AG09319 (cell line): ENCODE data around the gene TP53I11.

Experiments
- DNase-seq: peaks from one replicate; pipeline ENCODE4 v3.0.0-alpha.2; 2010; ENCODE audit warnings: low read depth; ENCODE audit errors: extremely low read depth
- TF ChIP-seq, protein P1 (sequence below): IDR thresholded peaks from 2 replicates; pipeline ENCODE4 v1.5.1; 2011; ENCODE audit warnings: low read depth, mild to moderate bottlenecking, inconsistent platforms, low read length, moderate library complexity

The TP53I11 gene

DNA sequence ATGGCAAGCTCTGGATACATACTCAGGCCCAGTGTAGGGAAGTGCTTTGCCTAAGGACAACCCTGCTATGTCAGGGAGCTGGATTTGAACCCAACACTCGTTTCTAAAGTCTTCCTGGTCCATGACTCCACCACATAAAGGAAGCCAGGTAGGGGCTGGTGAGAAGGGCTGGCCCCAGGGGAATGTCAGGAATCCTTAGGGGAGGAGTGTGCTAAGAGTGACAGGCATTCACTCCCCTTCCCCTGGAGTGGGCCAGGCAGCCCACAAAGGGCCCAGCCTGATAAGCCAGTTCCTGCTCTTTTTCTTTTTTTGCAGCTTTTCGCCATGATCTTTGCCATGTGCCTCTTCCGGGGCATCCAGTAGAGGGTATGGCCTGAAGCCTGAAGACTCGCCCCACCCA lies 21.9 kb downstream of the TP53I11 start:
- DNase-seq: no peak
- TF ChIP-seq, protein P1, sequence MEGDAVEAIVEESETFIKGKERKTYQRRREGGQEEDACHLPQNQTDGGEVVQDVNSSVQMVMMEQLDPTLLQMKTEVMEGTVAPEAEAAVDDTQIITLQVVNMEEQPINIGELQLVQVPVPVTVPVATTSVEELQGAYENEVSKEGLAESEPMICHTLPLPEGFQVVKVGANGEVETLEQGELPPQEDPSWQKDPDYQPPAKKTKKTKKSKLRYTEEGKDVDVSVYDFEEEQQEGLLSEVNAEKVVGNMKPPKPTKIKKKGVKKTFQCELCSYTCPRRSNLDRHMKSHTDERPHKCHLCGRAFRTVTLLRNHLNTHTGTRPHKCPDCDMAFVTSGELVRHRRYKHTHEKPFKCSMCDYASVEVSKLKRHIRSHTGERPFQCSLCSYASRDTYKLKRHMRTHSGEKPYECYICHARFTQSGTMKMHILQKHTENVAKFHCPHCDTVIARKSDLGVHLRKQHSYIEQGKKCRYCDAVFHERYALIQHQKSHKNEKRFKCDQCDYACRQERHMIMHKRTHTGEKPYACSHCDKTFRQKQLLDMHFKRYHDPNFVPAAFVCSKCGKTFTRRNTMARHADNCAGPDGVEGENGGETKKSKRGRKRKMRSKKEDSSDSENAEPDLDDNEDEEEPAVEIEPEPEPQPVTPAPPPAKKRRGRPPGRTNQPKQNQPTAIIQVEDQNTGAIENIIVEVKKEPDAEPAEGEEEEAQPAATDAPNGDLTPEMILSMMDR: no peak

- TF ChIP-seq, protein P1: no peak
- no peak for DNase-seq
Measured at GRCh38 chr11:44928144-44928543, 22.5 kb downstream of the TP53I11 start.

DNA sequence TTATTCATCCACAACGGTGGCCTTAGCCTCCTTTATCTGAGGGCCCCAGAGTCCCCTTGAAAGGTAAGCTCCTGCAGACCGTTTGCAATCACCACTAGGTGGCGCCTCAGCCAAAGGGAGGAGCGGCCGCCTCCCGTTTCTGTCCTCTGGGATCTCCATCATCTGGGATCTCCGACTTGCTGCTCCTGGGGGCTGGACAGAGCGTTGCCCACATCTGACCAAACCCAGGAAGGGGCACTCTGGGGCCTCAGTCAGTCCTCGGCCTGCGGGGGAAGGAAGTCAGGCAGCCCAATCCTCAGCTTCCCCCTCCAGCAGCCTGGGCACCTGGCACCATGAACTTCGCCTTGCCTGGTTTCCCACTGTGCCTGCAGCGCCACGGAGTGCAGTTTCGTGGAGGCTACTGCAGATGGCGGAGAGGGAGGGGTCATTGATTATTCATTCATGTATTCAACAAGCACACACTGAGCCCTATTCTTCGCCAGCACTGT lies 23.5 kb downstream of the TP53I11 start:
- peak; percentile 40 for DNase-seq
- TF ChIP-seq, protein P1: peak; percentile 87

- TF ChIP-seq, protein P1: no peak
- no peak for DNase-seq
Measured at GRCh38 chr11:44926036-44926435, 24.6 kb downstream of the TP53I11 start.

- DNase-seq: no peak
- TF ChIP-seq, protein P1: no peak
Measured at GRCh38 chr11:44923806-44924205, 26.9 kb downstream of the TP53I11 start.

DNA sequence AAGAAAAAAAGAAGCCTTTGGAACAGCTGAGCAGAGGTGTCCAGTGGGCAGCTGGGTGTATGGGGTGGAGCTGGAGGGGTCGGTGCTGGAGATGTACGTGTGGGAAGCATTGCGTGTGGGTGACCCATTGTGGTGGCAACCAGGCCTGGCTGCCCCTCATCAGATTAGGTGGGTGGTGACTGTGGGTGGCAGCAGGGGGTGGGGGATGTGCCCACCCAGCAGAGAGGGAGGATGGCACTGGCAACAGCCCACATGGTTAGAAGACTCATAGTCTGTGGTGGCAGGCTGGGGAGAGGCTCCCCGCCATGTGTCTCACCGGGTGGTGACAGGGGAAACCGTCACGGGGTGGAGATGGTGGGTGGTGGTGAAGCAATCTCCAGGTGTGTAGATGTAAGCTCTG lies 27.6 kb downstream of the TP53I11 start:
- DNase-seq: no peak
- TF ChIP-seq, protein P1: no peak

GRCh38 chr11:44920451-44920850 lies 30.2 kb downstream of the TP53I11 start:
- DNase-seq: no peak
- TF ChIP-seq, protein P1: no peak
